Endothelial cell of umbilical vein (primary cell): Measurements from ENCODE around the gene ASB6.

Experiments used
- CTCF ChIP-seq, 2 donors: IDR thresholded peaks; 1 replicate in 1 of 2; 2 replicates in 1 of 2; pipeline ENCODE4 v1.5.1; 2011; ENCODE audit warnings: low read length in 2 of 2, mild to moderate bottlenecking in 2 of 2, moderate library complexity in 2 of 2, control low read depth in 1 of 2, inconsistent platforms in 1 of 2, low read depth in 1 of 2; ENCODE audit not compliant: insufficient read depth in 1 of 2; ENCODE audit errors: extremely low read depth in 1 of 2
- POLR2A ChIP-seq: IDR thresholded peaks from 2 replicates; pipeline ENCODE4 v1.6.1; 2012; ENCODE audit warnings: low read depth, mild to moderate bottlenecking, control low read depth, low read length
- POLR2AphosphoS5 ChIP-seq: IDR thresholded peaks from 2 replicates; pipeline ENCODE4 v1.6.1; 2012; ENCODE audit warnings: low read depth, mild to moderate bottlenecking, control low read depth, low read length, moderate library complexity; ENCODE audit not compliant: insufficient read depth

- peak; percentile 71 for TF ChIP-seq POLR2AphosphoS5
- no peak for TF ChIP-seq POLR2A
- peak; percentile 86 to 96 for TF ChIP-seq CTCF (IDR thresholded peaks at IDR 0.05; ENCODE audit: extremely low read depth in 1 of 2, insufficient read depth in 1 of 2, low read depth in 1 of 2, low read length in 2 of 2)
These were observed 31.3 kb downstream of the ASB6 start for GRCh38 chr9:129610473-129611306.
